SH-SY5Y (cell line): Measurements from ENCODE around the gene KCNH2.

ENCODE experiments used
- GATA2 ChIP-seq: IDR thresholded peaks from 2 replicates; pipeline ENCODE4 v1.6.1; 2011; ENCODE audit warnings: mild to moderate bottlenecking, low read depth, low read length
- GATA3 ChIP-seq: IDR thresholded peaks from 2 replicates; pipeline ENCODE4 v1.6.1; 2011; ENCODE audit warnings: low read depth, mild to moderate bottlenecking, low read length, moderate library complexity

GRCh38 chr7:150973571-150974451 is 4.3 kb downstream of the KCNH2 start:
- TF ChIP-seq GATA2 (0 out of 2 replicates have a peak, but pooled peaks have one; percentile 13), GATA3 (no peak)
